ENCODE measurements around the gene CPD. TPM values are rescaled to one million over a fixed set of nuclear protein-coding genes. Genes with fewer than 3 reads are reported as not detected.

CPD gene
- total RNA-seq, 1 experiment from 2014 or later = 38.0 TPM

GRCh38 chr17:30493780-30494179 is 115.1 kb downstream of the CPD start:
- intact Hi-C loops (cut with micrococcal nuclease; ENCODE audit: unreplicated experiment) = loop anchor here (10.0 kb wide), 1 partner anchor 59 kb away; no protein-coding TSS in a partner anchor
- H3K9me3 ChIP-seq (ENCODE audit: low read depth, low read length, poor library complexity, severe bottlenecking) = no peaks in the 10 kb centered on the region
- no peak overlapping the region for H3K27ac ChIP-seq (ENCODE audit: low read depth, low read length, poor library complexity, severe bottlenecking)
- BruUV-seq (replicated peaks) = no TSS peak
- H3K4me1 ChIP-seq (ENCODE audit: insufficient read depth, low read length, poor library complexity, severe bottlenecking) = peaks cover 4% of the 10 kb centered on the region
- ChIA-PET CTCF (no interaction called here), POLR2A (ENCODE audit: low non-redundant PET) (no interaction called here)
- no peak for TF ChIP-seq EZH2 (IDR thresholded peaks at IDR 0.05; ENCODE audit: borderline replicate concordance, low read depth, low read length, poor library complexity, severe bottlenecking)
- no peak for TF ChIP-seq CTCF (conservative IDR thresholded peaks at IDR 0.05; ENCODE audit: low read depth, low read length)
- no peaks in the 10 kb centered on the region for H3K27me3 ChIP-seq (replicated peaks; ENCODE audit: insufficient read depth, low read depth, low read length, poor library complexity)
- H3K36me3 ChIP-seq (ENCODE audit: insufficient read depth, low read length, poor library complexity, severe bottlenecking) = peaks cover 70% of the 10 kb centered on the region
- H3K4me3 ChIP-seq (ENCODE audit: low read depth, low read length, poor library complexity, severe bottlenecking) = no peak overlapping the region
- DNase-seq (ENCODE audit: low spot score) = no peak

GRCh38 chr17:30495586-30495985 is 116.9 kb downstream of the CPD start:
- Histone ChIP-seq H3K9me3 (ENCODE audit: low read depth, low read length, poor library complexity, severe bottlenecking) (no peaks in the 10 kb centered on the region), H3K36me3 (ENCODE audit: insufficient read depth, low read length, poor library complexity, severe bottlenecking) (peaks cover 59% of the 10 kb centered on the region), H3K4me1 (ENCODE audit: insufficient read depth, low read length, poor library complexity, severe bottlenecking) (peaks cover 4% of the 10 kb centered on the region), H3K27ac (ENCODE audit: low read depth, low read length, poor library complexity, severe bottlenecking) (no peak overlapping the region), H3K4me3 (ENCODE audit: low read depth, low read length, poor library complexity, severe bottlenecking) (no peak overlapping the region), H3K27me3 (replicated peaks; ENCODE audit: insufficient read depth, low read depth, low read length, poor library complexity) (no peaks in the 10 kb centered on the region)
- ChIA-PET POLR2A (ENCODE audit: low non-redundant PET) (no interaction called here), CTCF (no interaction called here)
- peak; percentile 14 for DNase-seq (ENCODE audit: low spot score)
- TF ChIP-seq CTCF (conservative IDR thresholded peaks at IDR 0.05; ENCODE audit: low read depth, low read length) = no peak
- no peak for TF ChIP-seq EZH2 (IDR thresholded peaks at IDR 0.05; ENCODE audit: borderline replicate concordance, low read depth, low read length, poor library complexity, severe bottlenecking)
- intact Hi-C loops (cut with micrococcal nuclease; ENCODE audit: unreplicated experiment) = loop anchor here (10.0 kb wide), 1 partner anchor 61 kb away; no protein-coding TSS in a partner anchor
- BruUV-seq (replicated peaks) = no TSS peak

GRCh38 chr17:30503558-30503957 is 124.8 kb downstream of the CPD start:
- Histone ChIP-seq H3K36me3 (ENCODE audit: insufficient read depth, low read length, poor library complexity, severe bottlenecking) (peaks cover 35% of the 10 kb centered on the region), H3K4me3 (ENCODE audit: low read depth, low read length, poor library complexity, severe bottlenecking) (no peak overlapping the region), H3K27ac (ENCODE audit: low read depth, low read length, poor library complexity, severe bottlenecking) (no peak overlapping the region), H3K27me3 (replicated peaks; ENCODE audit: insufficient read depth, low read depth, low read length, poor library complexity) (no peaks in the 10 kb centered on the region), H3K4me1 (ENCODE audit: insufficient read depth, low read length, poor library complexity, severe bottlenecking) (no peaks in the 10 kb centered on the region), H3K9me3 (ENCODE audit: low read depth, low read length, poor library complexity, severe bottlenecking) (no peaks in the 10 kb centered on the region)
- ChIA-PET POLR2A (ENCODE audit: low non-redundant PET) (no interaction called here), CTCF (no interaction called here)
- TF ChIP-seq EZH2 (IDR thresholded peaks at IDR 0.05; ENCODE audit: borderline replicate concordance, low read depth, low read length, poor library complexity, severe bottlenecking) (no peak), CTCF (conservative IDR thresholded peaks at IDR 0.05; ENCODE audit: low read depth, low read length) (no peak)
- intact Hi-C loops (cut with micrococcal nuclease; ENCODE audit: unreplicated experiment) = loop anchor here (10.0 kb wide), 1 partner anchor 51 kb away; no protein-coding TSS in a partner anchor
- BruUV-seq (replicated peaks) = no TSS peak
- no peak for DNase-seq (ENCODE audit: low spot score)
